Measurements from ENCODE around the gene SMAGP. TPM values are rescaled to one million over a fixed set of nuclear protein-coding genes. Genes with fewer than 3 reads are reported as not detected.

Gene SMAGP
- total RNA-seq, 1 donor from 2014 or later = 24.5 TPM

- Histone ChIP-seq H3K27me3 (ENCODE audit: control insufficient read depth, insufficient read depth, low read length) (no peaks in the 10 kb centered on the region), H3K4me3 (ENCODE audit: low read depth, low read length) (peak overlapping the region; percentile 77), H3K36me3 (ENCODE audit: control insufficient read depth, insufficient read depth, low read length) (no peaks in the 10 kb centered on the region)
- peak; percentile 25 for TF ChIP-seq CTCF (IDR thresholded peaks at IDR 0.05; ENCODE audit: insufficient read depth, low read length, poor library complexity, severe bottlenecking)
- no peak for DNase-seq (ENCODE audit: low read depth)
Observed at GRCh38 chr12:51217133-51217967, 52.9 kb downstream of the SMAGP start.

GRCh38 chr12:51216642-51217041 is 53.6 kb downstream of the SMAGP start:
- no peaks in the 10 kb centered on the region for H3K27me3 ChIP-seq (ENCODE audit: control insufficient read depth, insufficient read depth, low read length)
- peak overlapping the region; percentile 77 for H3K4me3 ChIP-seq (ENCODE audit: low read depth, low read length)
- H3K36me3 ChIP-seq (ENCODE audit: control insufficient read depth, insufficient read depth, low read length) = no peaks in the 10 kb centered on the region
- TF ChIP-seq CTCF (IDR thresholded peaks at IDR 0.05; ENCODE audit: insufficient read depth, low read length, poor library complexity, severe bottlenecking) = no peak
- DNase-seq (ENCODE audit: low read depth) = no peak

GRCh38 chr12:51214895-51215294 is 55.3 kb downstream of the SMAGP start:
- no peak overlapping the region for H3K4me3 ChIP-seq (ENCODE audit: low read depth, low read length)
- no peaks in the 10 kb centered on the region for H3K27me3 ChIP-seq (ENCODE audit: control insufficient read depth, insufficient read depth, low read length)
- H3K36me3 ChIP-seq (ENCODE audit: control insufficient read depth, insufficient read depth, low read length) = no peaks in the 10 kb centered on the region
- no peak for DNase-seq (ENCODE audit: low read depth)
- TF ChIP-seq CTCF (IDR thresholded peaks at IDR 0.05; ENCODE audit: insufficient read depth, low read length, poor library complexity, severe bottlenecking) = no peak

- H3K4me3 ChIP-seq (ENCODE audit: low read depth, low read length) = no peak overlapping the region
- no peaks in the 10 kb centered on the region for H3K36me3 ChIP-seq (ENCODE audit: control insufficient read depth, insufficient read depth, low read length)
- TF ChIP-seq CTCF (IDR thresholded peaks at IDR 0.05; ENCODE audit: insufficient read depth, low read length, poor library complexity, severe bottlenecking) = no peak
- DNase-seq (ENCODE audit: low read depth) = no peak
- no peaks in the 10 kb centered on the region for H3K27me3 ChIP-seq (ENCODE audit: control insufficient read depth, insufficient read depth, low read length)
Observed at GRCh38 chr12:51210690-51211395, 59.4 kb downstream of the SMAGP start.

GRCh38 chr12:51209259-51209658 is 61.0 kb downstream of the SMAGP start:
- Histone ChIP-seq H3K4me3 (ENCODE audit: low read depth, low read length) (no peak overlapping the region), H3K27me3 (ENCODE audit: control insufficient read depth, insufficient read depth, low read length) (no peaks in the 10 kb centered on the region), H3K36me3 (ENCODE audit: control insufficient read depth, insufficient read depth, low read length) (no peaks in the 10 kb centered on the region)
- TF ChIP-seq CTCF (IDR thresholded peaks at IDR 0.05; ENCODE audit: insufficient read depth, low read length, poor library complexity, severe bottlenecking) = no peak
- DNase-seq (ENCODE audit: low read depth) = no peak

All from kidney epithelial cell (primary cell).